Stimulated activated CD8-positive, alpha-beta memory T cell treated with anti-CD3 and anti-CD28 coated beads, Interleukin-7, amount 100 ng/mL, for 4 hours (primary cell): ENCODE results near the gene BCL7A.
"Not testable (repeated sequence)": the region's sequence is repeated elsewhere in the genome, so short reads cannot be mapped to it uniquely, and the experiment has no call there.

Experiments
- DNase-seq, 2 donors: peaks; one replicate each; pipeline ENCODE4 v3.0.0-alpha.2; 2020; ENCODE audit warnings: low read depth in 2 of 2

BCL7A gene

DNA sequence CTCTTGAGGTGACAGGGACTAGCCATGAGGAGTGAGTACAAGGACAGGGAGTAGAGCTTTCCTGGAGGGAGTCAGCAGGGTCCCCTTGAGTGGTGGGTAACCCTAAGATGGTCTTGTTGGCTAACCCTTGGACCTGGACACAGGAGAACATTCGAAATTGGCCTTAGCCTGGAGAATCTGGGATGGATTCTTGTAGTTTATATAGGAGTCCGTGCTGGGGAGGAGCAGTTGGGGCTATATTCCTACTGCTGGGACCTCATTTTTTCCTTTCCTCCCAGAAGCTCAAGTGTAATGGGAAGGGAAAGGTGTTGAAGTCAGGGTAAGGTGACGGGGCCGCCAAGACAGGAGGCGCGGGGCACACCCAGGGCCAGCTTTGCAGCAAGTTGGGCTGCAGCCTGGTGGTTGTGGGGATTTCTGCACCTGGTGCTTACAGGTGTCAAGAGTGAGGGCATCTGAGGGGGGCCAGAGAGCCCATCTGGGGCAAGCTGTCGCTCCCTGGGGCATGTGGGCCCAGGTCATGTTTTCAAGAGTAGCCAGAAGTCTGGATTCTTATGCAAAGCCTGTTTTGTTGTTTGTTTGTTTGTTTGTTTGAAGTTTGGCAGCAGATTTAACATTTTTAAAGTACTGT is 5.1 kb downstream of the BCL7A start:
- no peak for DNase-seq

DNA sequence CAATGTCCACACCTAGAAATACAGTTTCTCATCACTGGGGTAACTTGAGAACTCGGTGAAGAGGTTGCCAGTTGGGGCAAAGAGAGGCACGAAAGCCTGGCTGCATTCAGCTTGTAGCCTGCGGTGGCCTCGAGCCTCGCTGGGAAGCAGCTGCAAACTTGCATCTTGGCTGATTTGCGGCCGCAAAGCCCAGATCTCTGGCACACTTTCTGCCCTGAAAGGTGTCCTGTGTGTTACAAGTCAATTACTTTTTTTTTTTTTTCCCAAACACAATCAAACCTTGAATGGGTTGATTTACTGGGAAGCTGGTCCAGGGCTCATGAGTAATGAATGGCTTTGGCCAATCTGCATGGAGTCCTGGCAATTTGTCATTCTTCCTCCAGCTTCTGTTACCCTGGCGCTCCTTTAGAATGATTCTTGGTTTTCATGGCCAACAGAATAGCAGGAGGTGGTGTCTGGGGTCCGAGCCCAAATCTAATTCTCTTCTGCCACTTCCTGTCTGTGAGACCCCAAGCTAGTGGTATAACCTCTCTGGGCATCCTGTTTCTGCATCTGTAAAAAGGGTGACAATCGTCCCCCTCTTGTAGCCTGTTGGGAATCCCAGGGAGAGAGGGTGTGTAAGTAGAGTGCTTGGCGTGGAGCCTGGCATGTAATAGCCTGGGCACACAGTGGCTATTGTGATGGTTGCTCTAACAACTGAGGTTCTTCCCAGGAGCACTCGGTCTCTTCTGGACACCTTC is 6.7 kb downstream of the BCL7A start:
- no peak for DNase-seq

DNA sequence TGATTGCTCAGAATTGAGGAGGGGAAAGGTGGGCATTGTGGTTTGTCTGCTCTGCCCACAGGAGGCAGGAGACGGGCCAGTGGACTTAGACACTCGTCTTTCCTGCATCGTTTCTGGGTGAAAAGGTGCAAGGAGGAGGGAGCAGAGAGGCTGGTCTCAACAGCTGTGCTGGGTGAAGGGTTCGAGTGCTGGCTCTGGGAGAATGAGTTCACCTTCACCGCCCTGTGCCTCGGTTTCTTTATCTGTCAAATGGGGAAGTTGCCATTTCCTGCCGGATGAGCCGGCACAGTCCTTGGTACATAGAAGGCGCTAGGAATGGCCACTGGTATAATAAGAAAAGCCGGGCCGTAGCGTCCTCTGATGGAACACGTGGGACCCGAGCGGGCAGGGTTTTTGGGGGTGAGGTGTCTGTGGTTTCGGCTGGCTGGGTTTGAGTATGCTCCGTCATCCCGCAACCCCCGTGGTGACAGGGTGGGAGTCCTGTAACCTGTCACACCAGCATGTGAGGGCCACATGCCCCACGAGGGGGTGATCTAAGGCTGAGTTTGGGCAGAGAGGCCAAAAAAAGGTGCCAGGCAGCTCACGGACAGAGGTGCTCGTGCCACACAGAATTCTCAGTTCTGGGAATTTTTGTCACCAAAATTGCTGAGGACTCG is 7.3 kb downstream of the BCL7A start:
- peak in 1 of 2 donors; percentile 33 for DNase-seq

DNA sequence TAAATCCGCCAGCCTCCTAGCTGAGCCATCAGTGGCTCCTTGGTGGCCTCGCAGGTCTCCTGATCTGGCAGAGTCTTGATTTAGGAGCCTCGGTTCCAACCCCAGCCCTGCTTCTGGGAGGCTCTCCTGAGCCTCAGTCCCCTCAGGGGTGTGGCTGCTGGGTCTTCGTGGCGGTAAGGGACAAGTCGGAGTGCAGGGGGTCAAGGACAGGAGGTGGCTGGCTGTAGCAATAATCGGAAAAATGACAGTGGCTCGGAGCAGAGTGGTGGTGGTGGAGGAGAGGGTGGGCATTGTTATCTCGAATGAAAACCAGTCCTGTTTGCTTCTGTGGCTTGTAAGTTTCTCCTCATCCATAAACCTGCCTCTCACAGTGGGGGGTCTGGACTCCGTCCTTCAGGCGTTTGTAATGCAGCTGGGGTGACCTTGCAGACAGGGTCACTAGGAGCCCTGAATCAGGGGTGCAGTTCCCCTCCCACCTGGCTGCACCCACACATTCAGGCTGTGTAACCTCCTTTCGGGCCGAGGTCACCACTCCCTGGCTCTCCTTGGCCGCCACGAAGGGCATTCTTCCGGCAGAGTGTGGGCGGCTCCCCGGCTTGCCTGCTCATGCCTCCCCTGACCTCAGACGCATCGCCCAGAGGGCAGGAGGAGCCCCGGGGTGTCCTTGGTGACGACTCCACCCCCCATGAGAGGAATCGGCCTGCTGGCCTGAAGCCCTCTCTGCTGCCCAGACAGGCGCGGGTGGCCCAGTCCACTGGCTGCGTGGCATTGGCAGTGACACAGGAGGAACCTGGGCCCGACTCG is 8.1 kb downstream of the BCL7A start:
- no peak for DNase-seq

GRCh38 chr12:122030424-122031035 is 8.8 kb downstream of the BCL7A start:
- DNase-seq: no peak

DNA sequence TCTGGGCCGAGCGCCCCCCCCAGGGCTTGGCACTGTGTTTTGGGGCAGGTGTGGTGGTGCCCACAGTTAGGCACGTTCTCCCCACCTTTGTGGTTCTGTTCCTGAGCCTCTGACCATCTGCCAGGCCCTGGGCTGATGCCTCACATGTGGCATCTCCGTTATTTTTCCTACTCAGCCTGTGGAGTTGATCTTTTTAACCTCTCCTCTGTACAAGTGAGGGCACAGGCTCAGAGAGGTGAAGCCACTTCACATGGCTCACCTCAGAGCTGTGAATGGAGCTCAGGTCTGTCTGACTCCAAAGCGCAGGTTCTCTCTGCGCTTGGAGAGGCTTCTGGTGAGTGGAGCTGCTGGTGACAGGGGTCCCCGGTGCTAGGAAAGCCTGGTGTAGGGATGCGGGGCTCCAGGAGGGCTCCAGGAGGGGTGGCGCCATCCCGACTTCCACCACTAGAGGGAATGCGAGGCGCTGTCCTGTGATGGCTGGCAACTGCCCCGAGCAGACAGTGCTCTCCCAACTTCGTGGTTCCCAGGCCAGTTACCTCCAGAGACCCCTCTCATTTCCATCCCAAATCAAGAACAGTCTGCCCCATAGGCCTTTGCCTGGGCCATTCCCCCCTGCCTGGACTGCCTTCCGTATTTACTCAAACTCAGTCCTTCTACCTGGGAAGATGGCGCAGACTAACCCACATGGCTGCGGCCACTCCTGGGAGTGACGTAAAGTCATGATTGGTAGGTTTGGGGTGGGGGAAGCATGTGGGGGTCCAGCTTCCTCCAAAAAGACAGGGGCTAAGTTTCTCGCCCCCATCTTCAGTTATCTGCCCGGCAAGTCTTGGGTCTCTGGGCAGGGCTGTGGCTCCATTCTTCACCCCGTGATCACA is 9.9 kb downstream of the BCL7A start:
- peak; percentile 2 to 31 for DNase-seq

DNA sequence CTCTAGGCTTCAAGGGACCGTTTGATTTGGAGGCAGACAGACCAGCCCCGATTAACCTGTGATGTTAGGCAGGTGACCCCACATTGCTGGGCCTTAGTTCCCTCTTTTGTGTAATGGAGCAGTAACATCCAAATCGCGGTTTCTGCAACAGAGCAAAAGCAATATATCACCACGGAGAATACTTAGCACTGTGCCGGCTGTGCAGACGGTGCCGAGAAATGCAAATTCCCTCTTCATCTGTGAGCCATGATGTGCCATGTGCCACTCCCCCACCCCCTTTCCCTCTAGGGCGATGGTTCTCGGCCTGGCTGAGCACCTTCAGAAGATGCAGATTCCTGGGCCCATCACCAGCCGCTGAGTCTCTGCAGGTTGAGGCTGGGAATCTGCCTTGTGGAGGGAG is 10.9 kb downstream of the BCL7A start:
- no peak for DNase-seq

- no peak for DNase-seq
These were observed 13.6 kb downstream of the BCL7A start for GRCh38 chr12:122035292-122035691.

DNA sequence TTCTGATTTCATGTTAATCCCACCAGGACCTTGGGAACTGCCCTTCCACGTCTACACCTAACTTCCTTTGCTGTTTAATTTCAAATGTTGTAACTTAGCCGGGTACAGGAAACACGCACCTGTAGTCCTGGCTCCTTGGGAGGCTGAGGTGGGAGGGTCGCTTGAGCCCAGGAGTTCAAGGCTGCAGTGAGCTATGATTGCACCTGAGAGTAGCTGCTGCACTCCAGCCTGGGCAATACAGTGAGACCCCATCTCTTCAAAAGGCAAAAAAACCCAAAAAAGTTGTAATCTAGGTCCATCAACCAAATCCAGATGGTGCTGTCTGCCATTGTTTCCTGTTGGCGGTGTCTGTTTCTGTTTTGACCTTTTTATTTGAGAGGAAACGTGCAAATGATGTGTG is 14.5 kb downstream of the BCL7A start:
- DNase-seq: no peak

DNA sequence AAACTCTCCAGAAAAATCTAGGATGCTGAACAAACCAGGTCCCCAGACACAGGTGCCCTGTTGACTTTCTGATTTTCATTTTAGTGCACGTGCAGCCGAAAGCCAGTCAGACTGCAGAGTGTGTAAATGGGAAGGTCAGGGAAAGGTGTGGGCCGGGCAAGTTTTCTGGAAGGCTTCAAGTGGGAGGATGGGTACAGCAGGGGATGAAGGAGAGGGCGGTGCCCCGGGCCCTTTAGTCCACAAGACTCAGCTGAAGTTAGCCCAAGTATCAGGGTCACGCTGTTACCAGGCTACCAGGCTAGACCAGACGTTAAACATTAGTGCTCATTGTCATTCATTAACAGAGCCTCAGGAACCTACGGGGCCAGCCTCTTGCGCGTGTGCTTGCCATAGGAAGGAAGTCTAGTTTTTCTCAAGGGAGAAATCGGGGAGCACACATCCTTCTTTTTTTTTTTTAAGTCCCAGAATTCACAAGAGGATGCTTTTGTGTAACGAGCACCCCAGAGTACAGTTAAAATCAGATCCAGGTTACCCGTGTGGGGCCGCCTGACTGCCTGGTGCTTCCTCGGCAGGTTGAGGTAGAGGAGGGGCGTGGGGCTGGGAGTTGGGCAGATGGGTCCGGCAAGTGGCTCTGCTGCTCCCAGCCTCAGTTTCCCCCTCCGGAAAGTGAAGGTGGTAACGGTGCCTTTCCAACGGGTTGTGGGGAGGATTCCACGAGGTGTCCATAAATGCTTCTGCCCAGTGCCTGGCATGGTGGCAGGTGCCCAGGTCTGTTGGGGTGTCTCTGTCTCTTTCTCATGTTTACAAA is 19.1 kb downstream of the BCL7A start:
- no peak for DNase-seq

- not testable (repeated sequence) for DNase-seq
These were observed 19.8 kb downstream of the BCL7A start for GRCh38 chr12:122041458-122041857.

DNA sequence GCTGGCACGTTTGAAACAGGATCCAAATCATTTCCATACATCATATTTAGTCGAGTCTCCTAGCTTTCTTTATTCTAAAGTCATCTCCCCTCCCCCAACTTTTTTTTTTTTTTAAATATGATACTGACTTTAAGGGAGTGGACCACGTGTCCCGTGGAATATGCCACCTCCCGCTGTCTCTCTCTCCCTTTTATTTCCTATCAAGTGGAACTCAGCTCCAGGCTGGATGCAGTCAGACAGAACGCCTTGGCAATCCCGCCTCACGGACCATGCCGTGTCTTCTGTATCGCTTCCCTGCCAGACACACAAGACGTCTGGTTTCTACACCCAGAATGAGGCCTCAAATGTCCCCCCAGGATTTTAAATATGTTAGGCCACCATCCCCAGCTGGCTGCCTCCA is 21.2 kb downstream of the BCL7A start:
- DNase-seq: no peak

DNA sequence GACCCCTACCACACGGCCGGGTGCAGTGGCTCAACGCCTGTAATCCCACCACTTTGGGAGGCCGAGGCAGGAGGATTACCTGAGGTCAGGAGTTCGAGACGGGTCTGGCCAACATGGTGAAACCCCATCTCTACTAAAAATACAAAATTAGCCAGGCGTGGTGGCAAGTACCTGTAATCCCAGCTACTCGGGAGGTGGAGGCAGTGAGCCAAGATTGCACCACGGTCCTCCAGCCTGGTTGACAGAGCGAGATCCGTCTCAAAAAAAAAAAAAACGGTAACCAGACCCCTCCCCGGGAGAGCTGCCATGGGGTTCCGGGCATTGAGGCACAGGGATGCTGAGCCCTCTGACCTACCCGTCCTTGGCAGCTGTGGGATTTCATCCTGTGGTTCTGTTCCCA is 21.8 kb downstream of the BCL7A start:
- no peak for DNase-seq

DNA sequence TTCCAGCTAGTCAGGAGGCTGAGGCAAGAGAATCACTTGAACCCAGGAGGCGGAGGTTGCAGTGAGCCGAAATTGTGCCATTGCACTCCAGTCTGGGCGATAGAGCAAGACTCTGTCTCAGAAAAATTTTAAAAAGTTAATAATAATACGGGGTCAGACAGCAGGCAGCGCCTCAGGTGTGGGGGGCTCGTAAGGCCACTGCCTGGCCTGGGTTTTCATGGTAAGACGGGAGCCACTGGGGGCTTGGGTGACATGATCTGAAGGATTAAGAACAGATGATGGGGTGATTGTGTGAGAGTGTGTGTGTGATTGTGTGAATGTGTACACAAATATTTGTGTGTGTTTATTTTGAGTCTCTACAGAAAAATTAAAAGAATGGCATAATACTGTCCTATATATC is 23.6 kb downstream of the BCL7A start:
- no peak for DNase-seq

DNA sequence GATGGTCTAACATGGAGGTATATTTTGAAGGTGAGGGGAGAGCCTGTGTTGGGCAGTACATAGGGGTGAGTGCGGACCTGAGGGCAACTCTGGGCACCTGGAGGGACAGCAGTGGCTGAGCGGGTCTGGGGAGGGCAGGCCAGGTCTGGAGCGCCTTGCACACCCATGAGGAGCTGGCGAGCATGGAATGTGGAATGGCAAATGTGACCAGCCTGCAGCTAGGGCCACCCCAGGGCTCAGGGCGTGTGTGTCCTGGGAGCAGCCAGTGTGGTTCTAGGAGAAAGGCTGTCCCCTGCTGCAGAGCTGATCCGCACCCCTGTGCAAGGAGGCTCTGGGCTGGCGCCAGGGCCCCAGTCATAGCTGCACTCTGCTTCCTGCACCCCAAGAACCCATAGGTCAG is 24.5 kb downstream of the BCL7A start:
- DNase-seq: no peak

DNA sequence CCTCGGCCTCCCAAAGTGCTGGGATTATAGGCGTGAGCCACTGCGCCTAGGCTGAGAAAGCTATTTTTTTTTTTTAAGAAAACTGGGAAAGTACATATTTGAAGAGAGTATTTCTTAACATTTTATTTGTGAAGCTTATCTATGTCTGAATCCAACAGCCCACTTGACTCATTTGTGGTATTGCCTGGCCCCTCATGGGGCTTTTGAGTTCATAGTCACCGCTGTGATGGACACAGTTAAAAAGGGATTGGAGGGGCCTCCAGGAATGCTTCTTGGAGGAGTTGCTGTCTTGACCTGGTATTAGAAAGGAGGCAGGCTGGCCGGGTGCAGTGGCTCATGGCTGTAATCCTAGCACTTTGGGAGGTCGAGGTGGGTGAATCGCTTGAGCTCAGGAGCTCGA is 26.5 kb downstream of the BCL7A start:
- no peak for DNase-seq

GRCh38 chr12:122049827-122050226 is 28.1 kb downstream of the BCL7A start:
- DNase-seq: no peak

- no peak for DNase-seq
These were observed 29.0 kb downstream of the BCL7A start for GRCh38 chr12:122050706-122051105.

DNA sequence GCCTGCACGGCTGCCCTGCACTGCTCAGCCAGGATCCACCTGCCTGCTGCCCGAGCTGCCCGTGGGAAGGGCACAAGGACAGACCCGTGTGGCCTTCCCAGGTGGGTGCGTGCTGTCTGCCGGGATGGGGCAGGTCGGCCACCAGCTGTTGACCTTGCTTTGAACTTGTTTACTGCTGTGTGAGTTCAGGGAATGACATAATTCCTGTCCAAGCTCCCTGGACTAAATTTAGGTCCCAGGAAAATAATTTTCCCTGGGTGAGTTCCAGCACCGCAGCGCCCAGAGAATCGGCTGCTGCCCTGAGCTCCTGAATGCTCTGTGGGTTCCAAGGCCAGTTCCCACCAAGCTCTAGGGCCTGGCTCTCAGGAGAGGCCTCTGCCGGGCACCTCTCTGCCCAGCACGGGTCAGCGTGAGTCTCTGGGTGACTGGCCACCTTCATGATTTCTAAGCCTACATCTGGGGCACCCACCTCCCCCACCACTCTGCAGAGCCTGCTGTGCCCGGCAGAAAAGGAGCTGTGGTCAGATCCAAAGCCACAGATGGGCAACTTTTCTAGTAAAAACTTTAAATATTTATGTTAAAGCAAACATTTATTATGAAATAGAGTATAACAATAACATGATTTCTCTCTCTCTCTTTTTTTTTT is 29.7 kb downstream of the BCL7A start:
- no peak for DNase-seq

DNA sequence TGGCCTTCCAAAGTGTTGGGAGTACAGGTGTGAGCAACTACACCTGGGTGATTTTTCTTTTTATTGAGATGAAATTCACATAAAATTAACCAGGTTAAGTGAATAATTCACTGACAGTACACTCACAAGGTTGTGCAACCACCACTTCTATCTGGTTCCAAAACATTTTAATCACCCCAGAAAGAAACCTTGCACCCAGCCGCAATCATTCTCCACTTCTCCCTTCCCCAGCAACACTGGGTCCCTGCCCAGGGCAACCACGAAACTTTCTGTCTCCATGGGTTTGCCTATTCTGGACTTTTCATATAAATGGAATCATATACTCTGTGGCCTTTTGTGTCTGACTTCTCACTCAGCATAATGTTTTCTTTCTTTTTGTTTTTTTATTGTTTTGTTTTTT is 30.6 kb downstream of the BCL7A start:
- no peak for DNase-seq
